Stimulated activated CD4-positive, alpha-beta T cell treated with anti-CD3 and anti-CD28 coated beads, TNF-alpha, amount 100 ng/mL, for 1 hour (primary cell): Measurements from ENCODE around the gene KRTAP9-2.
"Not testable (repeated sequence)": the region's sequence is repeated elsewhere in the genome, so short reads cannot be mapped to it uniquely, and the experiment has no call there.

Experiments
- DNase-seq, 3 donors: peaks; one replicate each; pipeline ENCODE4 v3.0.0-alpha.2; 2020; ENCODE audit warnings: low read depth in 3 of 3, low spot score in 1 of 3

KRTAP9-2 gene

DNA sequence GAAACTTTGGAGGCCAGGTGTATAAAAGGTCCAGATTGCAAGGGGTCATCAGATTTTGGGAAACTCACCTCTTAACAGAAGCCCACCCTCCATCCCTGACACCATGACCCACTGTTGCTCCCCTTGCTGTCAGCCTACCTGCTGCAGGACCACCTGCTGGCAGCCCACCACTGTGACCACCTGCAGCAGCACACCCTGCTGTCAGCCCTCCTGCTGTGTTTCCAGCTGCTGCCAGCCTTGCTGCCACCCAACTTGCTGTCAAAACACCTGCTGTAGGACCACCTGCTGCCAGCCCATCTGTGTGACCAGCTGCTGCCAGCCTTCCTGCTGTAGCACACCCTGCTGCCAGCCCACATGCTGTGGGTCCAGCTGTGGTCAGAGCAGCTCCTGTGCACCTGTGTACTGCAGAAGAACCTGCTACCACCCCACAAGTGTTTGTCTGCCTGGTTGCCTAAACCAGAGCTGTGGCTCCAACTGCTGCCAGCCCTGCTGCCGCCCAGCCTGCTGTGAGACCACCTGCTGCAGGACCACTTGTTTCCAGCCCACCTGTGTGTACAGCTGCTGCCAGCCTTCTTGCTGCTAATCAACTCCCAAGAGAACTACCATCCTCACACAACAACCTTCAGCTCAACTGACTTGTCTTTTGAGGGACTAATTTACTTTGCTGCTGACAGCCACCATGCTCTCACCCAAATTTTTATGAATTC is 6.1 kb downstream of the KRTAP9-2 start, which contains the start of gene KRTAP9-3:
TSS of gene KRTAP9-3 (plus strand) at position 51 of the 707 bp plus-strand sequence. CDS start at position 104, 53 bp downstream.
- DNase-seq = not testable (repeated sequence)

DNA sequence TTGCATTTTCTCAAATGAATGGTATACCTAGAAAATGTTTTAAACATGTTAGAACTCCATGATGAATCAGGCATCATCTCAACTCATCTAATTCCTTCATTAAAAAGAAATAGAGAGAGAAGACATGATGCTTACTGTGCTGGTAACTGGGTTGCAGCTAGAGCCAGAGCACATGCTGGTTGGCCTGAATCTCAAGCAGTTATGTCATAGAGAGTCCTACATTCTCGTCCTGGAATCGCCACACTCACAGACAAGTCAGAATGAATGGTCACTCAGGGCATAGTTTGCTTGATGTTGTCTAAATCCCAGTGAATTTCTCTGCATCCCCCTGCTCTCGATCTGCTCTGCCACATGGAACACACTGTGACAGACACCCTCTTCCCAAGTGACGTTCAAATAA is 10.7 kb downstream of the KRTAP9-2 start:
- DNase-seq = not testable (repeated sequence)

DNA sequence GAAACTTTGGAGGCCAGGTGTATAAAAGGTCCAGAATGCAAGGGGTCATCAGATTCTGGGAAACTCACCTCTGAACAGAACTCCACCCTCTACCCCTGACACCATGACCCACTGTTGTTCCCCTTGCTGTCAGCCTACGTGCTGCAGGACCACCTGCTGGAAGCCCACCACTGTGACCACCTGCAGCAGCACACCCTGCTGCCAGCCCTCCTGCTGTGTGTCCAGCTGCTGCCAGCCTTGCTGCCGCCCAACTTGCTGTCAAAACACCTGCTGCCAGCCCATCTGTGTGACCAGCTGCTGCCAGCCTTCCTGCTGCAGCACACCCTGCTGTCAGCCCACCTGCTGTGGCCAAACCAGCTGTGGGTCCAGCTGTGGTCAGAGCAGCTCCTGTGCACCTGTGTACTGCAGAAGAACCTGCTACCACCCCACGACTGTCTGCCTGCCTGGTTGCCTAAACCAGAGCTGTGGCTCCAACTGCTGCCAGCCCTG is 11.5 kb downstream of the KRTAP9-2 start, which contains the start of gene KRTAP9-8:
TSS of gene KRTAP9-8 (plus strand) at position 51 of the 489 bp plus-strand sequence. CDS start at position 104, 53 bp downstream.
- not testable (repeated sequence) for DNase-seq

- DNase-seq = not testable (repeated sequence)
These were observed 20.7 kb downstream of the KRTAP9-2 start for GRCh38 chr17:41246995-41247787.

GRCh38 chr17:41249637-41250240 is 23.3 kb downstream of the KRTAP9-2 start, which contains the start of gene KRTAP9-4:
KRTAP9-4 (plus strand) TSS chr17:41249687; CDS start chr17:41249721, 34 bp downstream.
- not testable (repeated sequence) for DNase-seq

DNA sequence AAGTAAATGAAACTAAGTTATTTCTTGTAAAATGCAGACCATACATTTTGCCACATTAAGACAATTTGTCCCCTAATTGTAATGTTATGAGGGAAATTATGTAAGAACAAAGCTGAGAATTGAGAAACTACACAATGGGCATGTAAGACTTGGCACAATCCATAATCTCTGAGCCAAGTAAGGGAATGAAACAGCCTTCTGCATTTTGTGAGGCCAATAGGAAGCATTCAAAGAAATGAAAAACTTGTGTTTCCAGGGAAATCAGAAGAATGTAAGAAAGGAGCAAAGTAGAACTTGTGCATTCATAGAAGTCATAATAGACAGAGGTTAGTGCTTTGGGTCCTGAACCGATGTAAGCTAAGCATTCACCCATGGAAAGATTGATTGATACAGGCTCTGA is 24.8 kb downstream of the KRTAP9-2 start:
- no peak for DNase-seq

- no peak for DNase-seq
These were observed 28.4 kb downstream of the KRTAP9-2 start for GRCh38 chr17:41254861-41255260.

DNA sequence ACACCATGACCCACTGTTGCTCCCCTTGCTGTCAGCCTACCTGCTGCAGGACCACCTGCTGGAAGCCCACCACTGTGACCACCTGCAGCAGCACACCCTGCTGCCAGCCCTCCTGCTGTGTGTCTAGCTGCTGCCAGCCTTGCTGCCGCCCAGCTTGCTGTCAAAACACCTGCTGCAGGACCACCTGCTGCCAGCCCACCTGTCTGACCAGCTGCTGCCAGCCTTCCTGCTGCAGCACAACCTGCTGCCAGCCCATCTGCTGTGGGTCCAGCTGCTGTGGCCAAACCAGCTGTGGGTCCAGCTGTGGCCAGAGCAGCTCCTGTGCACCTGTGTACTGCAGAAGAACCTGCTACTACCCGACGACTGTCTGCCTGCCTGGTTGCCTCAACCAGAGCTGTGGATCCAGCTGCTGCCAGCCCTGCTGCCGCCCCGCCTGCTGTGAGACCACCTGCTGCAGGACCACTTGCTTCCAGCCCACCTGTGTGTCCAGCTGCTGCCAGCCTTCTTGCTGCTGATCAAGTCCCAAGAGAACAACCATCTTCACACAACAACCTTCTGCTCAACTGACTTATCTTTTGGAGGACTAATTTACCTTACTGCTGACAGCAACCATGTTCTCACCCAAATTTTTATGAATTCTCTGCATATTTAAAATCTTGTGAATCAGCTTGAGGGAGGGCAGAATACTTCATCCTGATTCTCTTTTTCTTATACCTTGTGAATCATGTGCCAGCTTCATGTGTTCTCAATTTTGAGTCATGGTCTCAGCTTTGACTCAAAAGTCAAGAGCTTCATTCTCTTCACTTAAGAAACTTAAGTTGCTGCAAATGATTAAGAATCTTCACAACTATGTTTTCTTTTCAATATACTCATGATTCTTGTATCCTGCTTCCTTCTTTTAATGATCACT is 29.2 kb downstream of the KRTAP9-2 start, which contains the start of gene KRTAP9-9:
TSS of gene KRTAP9-9 (plus strand) at position 4 of the 910 bp plus-strand sequence.
- DNase-seq = not testable (repeated sequence)

- DNase-seq = no peak
These were observed 29.8 kb downstream of the KRTAP9-2 start for GRCh38 chr17:41256291-41256685.

GRCh38 chr17:41258406-41258805 is 32.0 kb downstream of the KRTAP9-2 start:
- no peak for DNase-seq

DNA sequence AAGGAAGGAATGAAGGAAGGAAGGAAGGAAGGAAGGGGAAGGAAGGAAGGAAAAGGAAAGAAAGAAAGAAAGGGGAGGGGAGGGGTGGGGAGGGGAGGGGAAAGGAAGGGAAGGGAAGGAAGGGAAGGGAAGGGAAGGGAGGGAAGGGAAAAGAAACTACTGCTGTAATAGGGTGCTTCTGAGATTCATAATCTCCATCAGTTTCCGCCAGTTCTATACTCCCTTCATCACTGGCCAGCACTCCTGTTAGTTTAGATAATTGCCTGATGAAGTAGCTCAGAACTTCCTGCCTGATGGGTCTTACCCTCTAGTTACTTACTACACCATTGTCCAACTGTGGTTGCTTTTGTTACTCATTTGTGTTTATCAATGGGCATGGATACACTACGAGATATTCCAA is 36.8 kb downstream of the KRTAP9-2 start:
- DNase-seq = no peak

DNA sequence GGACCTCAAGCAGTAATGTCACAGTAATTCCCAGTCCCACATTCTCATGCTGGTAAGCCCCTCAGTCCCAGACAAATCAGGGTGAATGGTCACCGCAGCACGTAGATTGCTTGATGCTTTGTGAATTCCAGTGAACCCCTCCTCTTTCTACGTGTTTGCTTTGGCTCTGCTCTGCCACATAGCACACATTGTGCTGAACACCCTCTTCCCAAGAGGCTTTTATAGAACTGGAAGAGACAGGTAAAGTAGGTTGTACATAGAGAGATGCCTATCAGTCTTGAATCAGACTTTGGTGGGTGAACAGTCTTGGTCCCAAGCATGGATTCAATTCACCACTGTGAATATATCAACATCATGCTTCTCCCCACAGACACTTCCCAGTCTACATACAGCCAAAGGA is 38.2 kb downstream of the KRTAP9-2 start:
- no peak for DNase-seq

DNA sequence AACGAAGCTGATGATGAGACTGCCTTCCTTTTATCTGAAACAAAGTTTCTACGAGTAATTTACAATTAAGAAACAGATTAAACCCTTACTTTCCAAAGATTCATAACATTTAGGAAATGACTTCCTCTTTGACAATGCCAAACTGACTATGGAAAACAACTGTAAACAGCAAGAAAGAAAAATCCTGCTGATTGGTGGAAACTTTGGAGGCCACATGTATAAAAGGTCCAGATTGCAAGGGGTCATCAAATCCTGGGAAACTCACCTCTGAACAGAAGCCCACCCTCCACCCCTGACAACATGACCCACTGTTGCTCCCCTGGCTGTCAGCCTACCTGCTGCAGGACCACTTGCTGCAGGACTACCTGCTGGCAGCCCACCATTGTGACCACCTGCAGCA is 38.6 kb downstream of the KRTAP9-2 start, which contains the start of gene KRTAP9-6:
TSS of gene KRTAP9-6 (plus strand) at position 301 of the 400 bp plus-strand sequence. CDS start at position 301, 0 bp downstream.
- no peak for DNase-seq

GRCh38 chr17:41267711-41268110 is 41.3 kb downstream of the KRTAP9-2 start:
- no peak for DNase-seq

GRCh38 chr17:41271323-41271722 is 44.9 kb downstream of the KRTAP9-2 start:
- not testable (repeated sequence) for DNase-seq

DNA sequence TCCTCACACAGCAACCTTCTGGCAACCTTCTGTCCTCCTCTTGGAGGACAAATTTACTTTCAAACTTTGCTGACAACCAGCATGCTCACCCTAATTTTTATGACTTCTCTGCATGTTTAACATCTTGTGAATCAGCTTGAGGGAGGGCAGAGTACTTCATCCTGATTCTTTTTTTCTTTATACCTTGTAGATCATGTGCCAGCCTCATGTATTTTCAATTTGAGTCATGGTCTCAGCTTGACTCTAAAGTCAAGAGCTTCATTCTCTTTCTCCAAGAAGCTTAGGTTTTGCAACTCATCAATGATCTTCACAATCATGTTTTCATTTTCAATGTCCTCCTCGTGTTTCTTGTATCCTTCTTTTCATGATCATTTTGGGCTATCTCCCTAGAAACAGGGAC is 45.4 kb downstream of the KRTAP9-2 start:
- no peak for DNase-seq

DNA sequence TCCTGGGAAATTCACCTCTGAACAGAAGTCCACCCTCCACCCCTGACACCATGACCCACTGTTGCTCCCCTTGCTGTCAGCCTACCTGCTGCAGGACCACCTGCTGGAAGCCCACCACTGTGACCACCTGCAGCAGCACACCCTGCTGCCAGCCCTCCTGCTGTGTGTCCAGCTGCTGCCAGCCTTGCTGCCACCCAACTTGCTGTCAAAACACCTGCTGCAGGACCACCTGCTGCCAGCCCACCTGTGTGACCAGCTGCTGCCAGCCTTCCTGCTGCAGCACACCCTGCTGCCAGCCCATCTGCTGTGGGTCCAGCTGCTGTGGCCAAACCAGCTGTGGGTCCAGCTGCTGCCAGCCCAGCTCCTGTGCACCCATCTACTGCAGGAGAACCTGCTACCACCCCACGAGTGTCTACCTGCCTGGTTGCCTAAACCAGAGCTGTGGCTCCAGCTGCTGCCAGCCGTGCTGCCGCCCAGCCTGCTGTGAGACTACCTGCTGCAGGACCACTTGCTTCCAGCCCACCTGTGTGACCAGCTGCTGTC is 49.3 kb downstream of the KRTAP9-2 start, which contains the start of gene KRTAP9-7:
TSS of gene KRTAP9-7 (plus strand) at position 51 of the 543 bp plus-strand sequence. CDS start at position 51, 0 bp downstream.
- not testable (repeated sequence) for DNase-seq
